ENCODE results near the gene FFAR1.

DNA sequence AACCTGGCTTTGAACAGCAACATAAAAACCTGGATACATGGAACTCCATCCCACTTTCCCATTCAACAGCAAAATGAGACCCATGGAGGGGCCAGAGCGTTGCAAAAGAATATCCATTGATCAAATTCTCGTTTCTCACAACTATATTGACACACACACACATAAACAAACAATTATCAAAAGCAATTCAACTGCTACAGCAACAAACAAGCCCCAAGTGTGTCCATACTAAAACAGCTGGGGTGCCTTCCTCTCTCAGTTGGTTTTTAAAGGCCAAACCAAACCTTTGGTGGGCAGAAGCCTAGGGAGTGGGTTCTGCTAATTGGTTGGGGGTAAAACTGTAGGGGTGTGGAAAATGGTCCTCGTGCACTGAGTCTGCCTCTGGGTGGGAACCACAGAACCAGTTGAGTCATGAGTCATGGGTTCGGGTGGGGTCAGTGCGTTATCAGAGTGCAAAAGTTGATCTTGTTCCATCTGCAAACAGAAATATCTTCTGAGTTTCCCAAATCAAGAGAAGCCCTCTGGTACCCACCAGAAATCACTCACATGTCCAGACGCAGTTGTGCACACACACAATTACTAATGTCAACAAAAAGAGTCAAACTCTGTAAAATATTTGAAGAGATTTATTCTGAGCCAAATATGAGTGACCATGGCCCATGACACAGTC is 41.6 kb downstream of the FFAR1 start:
- no peak for TF ChIP-seq POLR2A (IDR thresholded peaks at IDR 0.05)
- TF ChIP-seq, protein P1, sequence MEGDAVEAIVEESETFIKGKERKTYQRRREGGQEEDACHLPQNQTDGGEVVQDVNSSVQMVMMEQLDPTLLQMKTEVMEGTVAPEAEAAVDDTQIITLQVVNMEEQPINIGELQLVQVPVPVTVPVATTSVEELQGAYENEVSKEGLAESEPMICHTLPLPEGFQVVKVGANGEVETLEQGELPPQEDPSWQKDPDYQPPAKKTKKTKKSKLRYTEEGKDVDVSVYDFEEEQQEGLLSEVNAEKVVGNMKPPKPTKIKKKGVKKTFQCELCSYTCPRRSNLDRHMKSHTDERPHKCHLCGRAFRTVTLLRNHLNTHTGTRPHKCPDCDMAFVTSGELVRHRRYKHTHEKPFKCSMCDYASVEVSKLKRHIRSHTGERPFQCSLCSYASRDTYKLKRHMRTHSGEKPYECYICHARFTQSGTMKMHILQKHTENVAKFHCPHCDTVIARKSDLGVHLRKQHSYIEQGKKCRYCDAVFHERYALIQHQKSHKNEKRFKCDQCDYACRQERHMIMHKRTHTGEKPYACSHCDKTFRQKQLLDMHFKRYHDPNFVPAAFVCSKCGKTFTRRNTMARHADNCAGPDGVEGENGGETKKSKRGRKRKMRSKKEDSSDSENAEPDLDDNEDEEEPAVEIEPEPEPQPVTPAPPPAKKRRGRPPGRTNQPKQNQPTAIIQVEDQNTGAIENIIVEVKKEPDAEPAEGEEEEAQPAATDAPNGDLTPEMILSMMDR (IDR thresholded peaks at IDR 0.05) = no peak
